Skin epidermis (tissue), 12 donors: ENCODE data around the gene PC.

Experiments used
- H3K27ac ChIP-seq, 21 experiments: fragments of 200-600 bp; sonication (generic) in 11 of 21; one replicate each; pipeline ENCODE4 v1.5.0; 2020; ENCODE audit warnings: mild to moderate bottlenecking in 3 of 21, inconsistent platforms in 2 of 21, moderate library complexity in 2 of 21
- H3K4me3 ChIP-seq, 7 experiments: fragments of 200-600 bp; sonication (generic) in 2 of 7; one replicate each; pipeline ENCODE4 v1.5.0; 2020; ENCODE audit warnings: inconsistent platforms in 2 of 7, mild to moderate bottlenecking in 2 of 7, moderate library complexity in 1 of 7

PC gene

GRCh38 chr11:66850588-66851238, 107.5 kb downstream of the PC start:
- Histone ChIP-seq H3K27ac (no peak overlapping the region), H3K4me3 (no peak overlapping the region)

GRCh38 chr11:66850235-66850587, 108.0 kb downstream of the PC start:
- H3K4me3 ChIP-seq = no peak overlapping the region
- H3K27ac ChIP-seq = no peak overlapping the region

GRCh38 chr11:66849501-66850234, 108.5 kb downstream of the PC start:
- Histone ChIP-seq H3K4me3 (no peak overlapping the region), H3K27ac (no peak overlapping the region)

- Histone ChIP-seq H3K27ac (no peak overlapping the region), H3K4me3 (no peak overlapping the region)
Measured at GRCh38 chr11:66848671-66849500, 109.3 kb downstream of the PC start.

GRCh38 chr11:66847461-66848232, 110.5 kb downstream of the PC start:
- no peak overlapping the region for H3K27ac ChIP-seq

GRCh38 chr11:66846671-66847091, 111.5 kb downstream of the PC start:
- no peak overlapping the region for H3K27ac ChIP-seq
- H3K4me3 ChIP-seq = no peak overlapping the region

More at GRCh38 chr11:66847461-66848232, 110.5 kb downstream of the PC start:
- H3K4me3 ChIP-seq = no peak overlapping the region

GRCh38 chr11:66845876-66846212, 112.3 kb downstream of the PC start:
- no peak overlapping the region for H3K27ac ChIP-seq

GRCh38 chr11:66845143-66845875, 112.9 kb downstream of the PC start:
- no peak overlapping the region for H3K27ac ChIP-seq
- no peak overlapping the region for H3K4me3 ChIP-seq

More at GRCh38 chr11:66845876-66846212, 112.3 kb downstream of the PC start:
- no peak overlapping the region for H3K4me3 ChIP-seq

GRCh38 chr11:66844496-66845142, 113.6 kb downstream of the PC start:
- Histone ChIP-seq H3K27ac (peak overlapping the region in 4 of 21 experiments; percentile 97 to 100 (median 99)), H3K4me3 (peak overlapping the region in 2 of 7 experiments; percentile 78 to 85)

GRCh38 chr11:66843776-66844495, 114.2 kb downstream of the PC start:
- H3K27ac ChIP-seq = peak overlapping the region; percentile 83 to 100 (median 99)
- H3K4me3 ChIP-seq = peak overlapping the region; percentile 78 to 95 (median 91)

GRCh38 chr11:66842896-66843775, 115.0 kb downstream of the PC start, which contains the start of gene RCE1:
Gene RCE1, plus strand, starts transcription at chr11:66843441. Its CDS starts 15 bp downstream, at chr11:66843456.
- peak within 1 kb of the TSS; percentile 95 to 100 (median 99) for H3K27ac ChIP-seq
- peak within 1 kb of the TSS; percentile 78 to 95 (median 91) for H3K4me3 ChIP-seq

GRCh38 chr11:66842501-66842895, 115.7 kb downstream of the PC start:
- Histone ChIP-seq H3K27ac (peak overlapping the region; percentile 95 to 100 (median 99)), H3K4me3 (peak overlapping the region; percentile 78 to 95 (median 91))

GRCh38 chr11:66841861-66842260, 116.3 kb downstream of the PC start:
- peak overlapping the region in 14 of 21 experiments; percentile 26 to 100 (median 99) for H3K27ac ChIP-seq
- H3K4me3 ChIP-seq = peak overlapping the region; percentile 78 to 95 (median 91)

- no peak overlapping the region for H3K4me3 ChIP-seq
- H3K27ac ChIP-seq = peak overlapping the region in 3 of 21 experiments; percentile 9 to 100 (median 20)
Measured at GRCh38 chr11:66840317-66841091, 117.7 kb downstream of the PC start.

GRCh38 chr11:66835768-66836405, 122.3 kb downstream of the PC start:
- H3K27ac ChIP-seq = no peak overlapping the region
- H3K4me3 ChIP-seq = no peak overlapping the region
